GM19023 (cell line): ENCODE results near the gene TBX4.
"Not testable (repeated sequence)": the region's sequence is repeated elsewhere in the genome, so short reads cannot be mapped to it uniquely, and the experiment has no call there.

Experiments used
- ATAC-seq: cut with Tn5 transposase; IDR thresholded peaks from one replicate; pipeline ENCODE4 v1.9.1; 2021; ENCODE audit warnings: mild to moderate bottlenecking, moderate library complexity; ENCODE audit not compliant: unreplicated experiment

The TBX4 gene

GRCh38 chr17:61519754-61520440 lies 67.7 kb downstream of the TBX4 start:
- ATAC-seq = no peak

GRCh38 chr17:61520897-61521296 lies 68.7 kb downstream of the TBX4 start:
- ATAC-seq = no peak

GRCh38 chr17:61522088-61522487 lies 69.9 kb downstream of the TBX4 start:
- ATAC-seq = no peak

GRCh38 chr17:61524319-61524718 lies 72.1 kb downstream of the TBX4 start:
- no peak for ATAC-seq

- not testable (repeated sequence) for ATAC-seq
Measured at GRCh38 chr17:61527441-61527840, 75.2 kb downstream of the TBX4 start.

- ATAC-seq = no peak
Measured at GRCh38 chr17:61528171-61528570, 75.9 kb downstream of the TBX4 start.

GRCh38 chr17:61531223-61531622 lies 79.0 kb downstream of the TBX4 start:
- no peak for ATAC-seq

GRCh38 chr17:61532826-61533225 lies 80.6 kb downstream of the TBX4 start:
- ATAC-seq = no peak

- ATAC-seq = no peak
Measured at GRCh38 chr17:61533797-61534196, 81.6 kb downstream of the TBX4 start.

GRCh38 chr17:61534414-61534813 lies 82.2 kb downstream of the TBX4 start:
- ATAC-seq = no peak
